Endothelial cell of umbilical vein (primary cell): Measurements from ENCODE around the gene CROCC2. TPM values are rescaled to one million over a fixed set of nuclear protein-coding genes. Genes with fewer than 3 reads are reported as not detected.

Source experiments
- BruUV-seq: library from RNA; stranded (reverse); fragments of 400-500 nt; replicated peaks from 2 replicates; lab custom pipeline; 2021; lab: Mats Ljungman, UMichigan
- CTCF ChIA-PET: fragments of 300-600, 350-600 bp; sonication (Branson Sonifier 250); formaldehyde crosslinking; loops from one replicate; lab custom pipeline; 2021; ENCODE audit warnings: antibody characterized with exemption, inconsistent platforms; lab: Charles Lee
- POLR2A ChIA-PET: fragments of 300-600, 350-600 bp; sonication (Branson Sonifier 250); formaldehyde crosslinking; loops from one replicate; lab custom pipeline; 2021; ENCODE audit warnings: antibody characterized with exemption, inconsistent platforms; lab: Charles Lee
- DNase-seq: peaks from one replicate; pipeline ENCODE4 v3.0.0-alpha.2; 2011; ENCODE audit warnings: low read depth, low spot score
- FAIRE-seq: peaks from 2 replicates; lab custom pipeline; 2011; peaks lifted over from hg19 to GRCh38; lab: Jason Lieb, UNC
- H2AFZ ChIP-seq: 2 replicates; pipeline ENCODE4 v1.6.0; 2012; ENCODE audit warnings: low read depth, low read length, control low read depth, inconsistent platforms
- H3K27ac ChIP-seq: 2 replicates; pipeline ENCODE4 v1.5.1; 2011; ENCODE audit warnings: low read depth, mild to moderate bottlenecking, control low read depth, low read length, moderate library complexity; ENCODE audit not compliant: insufficient read depth
- H3K27me3 ChIP-seq, 2 experiments: 2 replicates each; pipeline versions ENCODE4 v1.6.0 to v1.6.1; 2011; ENCODE audit warnings: low read length in 2 of 2, mixed read lengths in 1 of 2; ENCODE audit not compliant: control insufficient read depth in 2 of 2, insufficient read depth in 2 of 2
- H3K36me3 ChIP-seq, 2 experiments: 2 replicates in 1 of 2; 3 replicates in 1 of 2; pipeline ENCODE4 v1.5.1; 2011; ENCODE audit warnings: low read length in 2 of 2, mild to moderate bottlenecking in 1 of 2, moderate library complexity in 1 of 2; ENCODE audit not compliant: control insufficient read depth in 2 of 2, insufficient read depth in 2 of 2; ENCODE audit errors: extremely low read depth in 1 of 2
- H3K4me1 ChIP-seq: 3 replicates; pipeline ENCODE4 v1.5.1; 2011; ENCODE audit warnings: mild to moderate bottlenecking, low read length; ENCODE audit not compliant: control insufficient read depth, insufficient read depth; ENCODE audit errors: extremely low read depth
- H3K4me2 ChIP-seq: 2 replicates; pipeline ENCODE4 v1.6.1; 2011; ENCODE audit warnings: low read length, control low read depth, mixed read lengths; ENCODE audit not compliant: insufficient read depth
- H3K4me3 ChIP-seq, 3 experiments: fragments of 200-600 bp in 1 of 3; sonication (generic), shearing (Covaris generic) in 1 of 3; replicated peaks in 1 of 3; 2 replicates each; pipeline ENCODE4 v1.5.1; 2011 to 2016; ENCODE audit warnings: control low read depth in 3 of 3, low read length in 3 of 3, mild to moderate bottlenecking in 2 of 3, inconsistent platforms in 1 of 3, low read depth in 1 of 3, moderate library complexity in 1 of 3; ENCODE audit not compliant: insufficient read depth in 1 of 3
- H3K79me2 ChIP-seq: 2 replicates; pipeline ENCODE4 v1.6.0; 2012; ENCODE audit warnings: low read length, inconsistent platforms; ENCODE audit not compliant: control insufficient read depth, insufficient read depth
- H3K9ac ChIP-seq: replicated peaks from 2 replicates; pipeline ENCODE3; 2011; ENCODE audit warnings: low read length, control low read depth; ENCODE audit not compliant: insufficient read depth; ENCODE audit errors: extremely low read depth
- H3K9me1 ChIP-seq: replicated peaks from 3 replicates; pipeline ENCODE4 v1.6.0; 2011; ENCODE audit warnings: mild to moderate bottlenecking, low read length; ENCODE audit not compliant: control insufficient read depth, insufficient read depth; ENCODE audit errors: extremely low read depth
- H3K9me3 ChIP-seq: replicated peaks from 2 replicates; pipeline ENCODE4 v1.5.1; 2012; ENCODE audit warnings: low read length, inconsistent platforms; ENCODE audit not compliant: control insufficient read depth, insufficient read depth
- H4K20me1 ChIP-seq: replicated peaks from 2 replicates; pipeline ENCODE3; 2011; ENCODE audit warnings: mild to moderate bottlenecking, low read length; ENCODE audit not compliant: control insufficient read depth, insufficient read depth; ENCODE audit errors: extremely low read depth
- EZH2 ChIP-seq: IDR thresholded peaks from 2 replicates; pipeline ENCODE4 v1.6.1; 2012; ENCODE audit warnings: borderline replicate concordance, low read depth, mild to moderate bottlenecking, moderate library complexity, low read length, inconsistent platforms; ENCODE audit not compliant: severe bottlenecking
- FOS ChIP-seq: IDR thresholded peaks from 2 replicates; pipeline ENCODE4 v1.6.1; 2011; ENCODE audit warnings: mild to moderate bottlenecking, low read length, moderate library complexity, borderline replicate concordance; ENCODE audit not compliant: insufficient read depth
- GATA2 ChIP-seq: IDR thresholded peaks from 2 replicates; pipeline ENCODE4 v1.7.0; 2011; ENCODE audit warnings: low read depth, mild to moderate bottlenecking, moderate library complexity, mixed read lengths, low read length; ENCODE audit not compliant: insufficient read length, insufficient read depth
- JUN ChIP-seq: IDR thresholded peaks from 2 replicates; pipeline ENCODE4 v1.6.1; 2011; ENCODE audit warnings: borderline replicate concordance, low read depth; ENCODE audit not compliant: insufficient read length, insufficient read depth
- MAX ChIP-seq: IDR thresholded peaks from 2 replicates; pipeline ENCODE4 v1.6.1; 2011; ENCODE audit not compliant: insufficient read depth, insufficient read length
- MYC ChIP-seq: IDR thresholded peaks from one replicate; pipeline ENCODE4 v1.6.1; 2011; ENCODE audit warnings: mild to moderate bottlenecking, low read depth, low read length
- POLR2A ChIP-seq: IDR thresholded peaks from 2 replicates; pipeline ENCODE4 v1.6.1; 2012; ENCODE audit warnings: low read depth, mild to moderate bottlenecking, control low read depth, low read length
- POLR2AphosphoS5 ChIP-seq: IDR thresholded peaks from 2 replicates; pipeline ENCODE4 v1.6.1; 2012; ENCODE audit warnings: low read depth, mild to moderate bottlenecking, control low read depth, low read length, moderate library complexity; ENCODE audit not compliant: insufficient read depth
- dilution Hi-C: fragments of 300-500 bp; cut with MboI; formaldehyde crosslinking; loops from one replicate; pipeline ENCODE4 v1.15.0; 2019; ENCODE audit warnings: low sequenced_read_pairs; ENCODE audit not compliant: extremely low pct_ligation_motif_present
- intact Hi-C: fragments of 100-400 bp; cut with micrococcal nuclease; formaldehyde crosslinking; loops from one replicate; pipeline ENCODE4 v1.10.0; 2022
- polyA plus RNA-seq, 4 experiments: library from polyadenylated mRNA; depleted of rRNA in 3 of 4; stranded (reverse) in 3 of 4; unstranded in 1 of 4; fragments of >200 nt; gene quantifications; 2 replicates each; pipeline versions ENCODE4 v1.2.1 to v1.2.3, GENCODE V29; 2011 to 2012; ENCODE audit warnings: missing spikeins in 1 of 4
- total RNA-seq: library from RNA; stranded (reverse); gene quantifications from 2 replicates; pipeline ENCODE4 v1.2.3, GENCODE V29; 2021
- TF ChIP-seq, protein P1 (sequence below), 2 donors: IDR thresholded peaks; 1 replicate in 1 of 2; 2 replicates in 1 of 2; pipeline ENCODE4 v1.5.1; 2011; ENCODE audit warnings: low read length in 2 of 2, mild to moderate bottlenecking in 2 of 2, moderate library complexity in 2 of 2, control low read depth in 1 of 2, inconsistent platforms in 1 of 2, low read depth in 1 of 2; ENCODE audit not compliant: insufficient read depth in 1 of 2; ENCODE audit errors: extremely low read depth in 1 of 2

The CROCC2 gene
- total and polyA plus RNA-seq, 2 donors (not counting 3 experiments of a cell fraction or from before 2014, with no cell fraction given): not detected

- Histone ChIP-seq H3K36me3 (no peaks in the 10 kb centered on the region), H4K20me1 (no peaks in the 10 kb centered on the region), H3K27ac (no peak overlapping the region), H3K79me2 (no peaks in the 10 kb centered on the region), H3K4me2 (no peak overlapping the region), H3K4me1 (no peaks in the 10 kb centered on the region), H3K4me3 (no peak overlapping the region), H3K9me3 (no peaks in the 10 kb centered on the region), H3K27me3 (no peaks in the 10 kb centered on the region), H2AFZ (no peak overlapping the region), H3K9me1 (no peaks in the 10 kb centered on the region), H3K9ac (no peak overlapping the region)
- TF ChIP-seq JUN (no peak), FOS (no peak), POLR2A (no peak), MAX (no peak), GATA2 (no peak), MYC (no peak), EZH2 (no peak), POLR2AphosphoS5 (no peak)
- TF ChIP-seq, protein P1, sequence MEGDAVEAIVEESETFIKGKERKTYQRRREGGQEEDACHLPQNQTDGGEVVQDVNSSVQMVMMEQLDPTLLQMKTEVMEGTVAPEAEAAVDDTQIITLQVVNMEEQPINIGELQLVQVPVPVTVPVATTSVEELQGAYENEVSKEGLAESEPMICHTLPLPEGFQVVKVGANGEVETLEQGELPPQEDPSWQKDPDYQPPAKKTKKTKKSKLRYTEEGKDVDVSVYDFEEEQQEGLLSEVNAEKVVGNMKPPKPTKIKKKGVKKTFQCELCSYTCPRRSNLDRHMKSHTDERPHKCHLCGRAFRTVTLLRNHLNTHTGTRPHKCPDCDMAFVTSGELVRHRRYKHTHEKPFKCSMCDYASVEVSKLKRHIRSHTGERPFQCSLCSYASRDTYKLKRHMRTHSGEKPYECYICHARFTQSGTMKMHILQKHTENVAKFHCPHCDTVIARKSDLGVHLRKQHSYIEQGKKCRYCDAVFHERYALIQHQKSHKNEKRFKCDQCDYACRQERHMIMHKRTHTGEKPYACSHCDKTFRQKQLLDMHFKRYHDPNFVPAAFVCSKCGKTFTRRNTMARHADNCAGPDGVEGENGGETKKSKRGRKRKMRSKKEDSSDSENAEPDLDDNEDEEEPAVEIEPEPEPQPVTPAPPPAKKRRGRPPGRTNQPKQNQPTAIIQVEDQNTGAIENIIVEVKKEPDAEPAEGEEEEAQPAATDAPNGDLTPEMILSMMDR (IDR thresholded peaks at IDR 0.05; ENCODE audit: extremely low read depth in 1 of 2, insufficient read depth in 1 of 2, low read depth in 1 of 2, low read length in 2 of 2): no peak
- FAIRE-seq (no peak), DNase-seq (no peak)
- ChIA-PET POLR2A (no interaction called here), CTCF (no interaction called here)
- BruUV-seq: no TSS peak
- dilution Hi-C loops (no loop called here), intact Hi-C loops (no loop called here)
These were observed 19.0 kb downstream of the CROCC2 start for GRCh38 chr2:240925191-240925567.
